Fibroblast of mammary gland (primary cell): Measurements from ENCODE around the gene VRTN.

Experiments used
- DNase-seq: peaks from one replicate; pipeline ENCODE4 v3.0.0-alpha.2; 2010; ENCODE audit warnings: low read depth
- H3K4me3 ChIP-seq: 2 replicates; pipeline ENCODE4 v1.5.1; 2011; ENCODE audit warnings: low read depth, mild to moderate bottlenecking, low read length, moderate library complexity; ENCODE audit not compliant: control insufficient read depth
- TF ChIP-seq, protein P1 (sequence below): conservative IDR thresholded peaks from 2 replicates; pipeline ENCODE4 v1.5.1; 2011; ENCODE audit warnings: low read depth, low read length, inconsistent platforms; ENCODE audit not compliant: control insufficient read depth, insufficient read depth

The VRTN gene

DNA sequence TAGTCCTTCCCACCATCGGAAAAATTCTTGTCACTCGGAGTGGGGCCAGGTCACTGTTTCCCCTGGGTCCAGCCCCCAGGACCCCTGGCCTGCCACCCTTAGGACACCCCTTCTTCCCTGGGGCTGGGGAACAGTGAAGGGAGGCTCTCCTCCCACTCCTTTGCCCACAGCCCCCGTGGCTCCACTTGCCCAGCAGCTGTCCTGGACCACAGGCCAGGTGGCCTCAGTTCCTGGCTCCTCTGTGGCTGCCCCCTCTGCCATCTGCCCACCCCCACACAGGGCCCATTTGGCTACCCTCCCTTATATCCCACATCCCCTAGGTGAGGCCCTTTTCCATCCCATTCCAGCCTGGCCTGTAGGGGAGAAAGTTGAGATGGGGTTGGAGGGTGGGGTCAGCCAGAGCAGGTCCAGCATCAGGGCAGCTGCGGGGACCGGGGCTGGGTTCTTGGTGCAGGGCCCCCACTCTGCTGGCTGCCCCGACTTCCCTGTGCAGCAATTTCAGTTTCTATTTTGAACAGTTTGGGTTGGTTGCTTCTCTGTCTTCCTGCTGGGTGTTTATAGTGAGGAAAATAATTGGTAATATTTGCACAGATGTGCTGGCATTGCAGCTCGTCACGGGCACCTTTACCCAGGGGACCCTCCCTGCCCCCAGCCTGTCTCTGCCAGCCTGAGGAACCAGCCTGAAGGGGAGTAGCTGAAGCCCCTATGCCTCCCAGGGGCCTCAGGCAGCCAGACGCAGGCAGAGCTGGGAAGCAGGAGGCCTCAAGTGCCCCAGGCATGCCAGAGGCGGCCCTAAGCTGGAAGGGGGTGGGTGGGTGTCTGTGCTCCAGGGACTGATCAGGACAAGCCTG is 54.4 kb downstream of the VRTN start:
- H3K4me3 ChIP-seq = no peak overlapping the region
- DNase-seq = no peak
- TF ChIP-seq, protein P1, sequence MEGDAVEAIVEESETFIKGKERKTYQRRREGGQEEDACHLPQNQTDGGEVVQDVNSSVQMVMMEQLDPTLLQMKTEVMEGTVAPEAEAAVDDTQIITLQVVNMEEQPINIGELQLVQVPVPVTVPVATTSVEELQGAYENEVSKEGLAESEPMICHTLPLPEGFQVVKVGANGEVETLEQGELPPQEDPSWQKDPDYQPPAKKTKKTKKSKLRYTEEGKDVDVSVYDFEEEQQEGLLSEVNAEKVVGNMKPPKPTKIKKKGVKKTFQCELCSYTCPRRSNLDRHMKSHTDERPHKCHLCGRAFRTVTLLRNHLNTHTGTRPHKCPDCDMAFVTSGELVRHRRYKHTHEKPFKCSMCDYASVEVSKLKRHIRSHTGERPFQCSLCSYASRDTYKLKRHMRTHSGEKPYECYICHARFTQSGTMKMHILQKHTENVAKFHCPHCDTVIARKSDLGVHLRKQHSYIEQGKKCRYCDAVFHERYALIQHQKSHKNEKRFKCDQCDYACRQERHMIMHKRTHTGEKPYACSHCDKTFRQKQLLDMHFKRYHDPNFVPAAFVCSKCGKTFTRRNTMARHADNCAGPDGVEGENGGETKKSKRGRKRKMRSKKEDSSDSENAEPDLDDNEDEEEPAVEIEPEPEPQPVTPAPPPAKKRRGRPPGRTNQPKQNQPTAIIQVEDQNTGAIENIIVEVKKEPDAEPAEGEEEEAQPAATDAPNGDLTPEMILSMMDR = no peak

DNA sequence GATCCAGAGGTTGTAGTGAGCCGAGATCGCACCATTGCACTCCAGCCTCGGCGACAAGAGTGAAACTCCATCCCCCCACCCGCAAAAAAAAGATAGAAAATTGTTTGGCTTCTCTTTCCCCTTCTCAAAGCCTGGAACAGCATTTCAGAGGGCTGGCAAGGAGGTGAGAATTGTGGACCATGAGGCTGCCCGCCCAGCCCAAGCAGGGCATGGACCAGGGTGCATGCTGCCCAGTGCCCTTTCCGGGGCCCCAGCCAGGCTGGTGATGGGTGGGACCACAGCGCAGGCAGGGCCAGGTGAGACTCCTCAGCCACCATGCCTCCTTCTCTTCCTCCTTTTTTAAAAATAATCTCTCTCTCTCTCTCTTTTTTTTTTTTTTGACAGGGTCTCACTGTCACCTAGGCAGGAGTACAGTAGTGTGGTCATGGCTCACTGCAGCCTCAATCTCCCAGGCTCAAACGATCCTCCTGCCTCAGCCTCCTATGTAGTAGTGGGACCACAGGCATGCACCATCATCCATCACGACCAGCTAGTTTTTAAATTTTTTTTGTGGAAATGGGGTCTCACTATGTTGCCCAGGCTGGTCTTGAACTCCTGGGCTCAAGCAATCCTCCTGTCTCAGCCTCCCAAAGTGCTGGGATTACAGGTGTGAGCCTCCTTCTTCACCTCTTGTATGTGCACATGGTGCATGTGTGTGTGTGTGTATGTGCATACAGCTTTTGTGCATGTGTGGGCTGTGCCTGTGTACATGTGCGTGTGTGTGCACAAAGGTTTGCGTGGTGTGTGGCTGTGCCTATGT is 55.5 kb downstream of the VRTN start:
- no peak overlapping the region for H3K4me3 ChIP-seq
- DNase-seq = no peak
- TF ChIP-seq, protein P1 = no peak

DNA sequence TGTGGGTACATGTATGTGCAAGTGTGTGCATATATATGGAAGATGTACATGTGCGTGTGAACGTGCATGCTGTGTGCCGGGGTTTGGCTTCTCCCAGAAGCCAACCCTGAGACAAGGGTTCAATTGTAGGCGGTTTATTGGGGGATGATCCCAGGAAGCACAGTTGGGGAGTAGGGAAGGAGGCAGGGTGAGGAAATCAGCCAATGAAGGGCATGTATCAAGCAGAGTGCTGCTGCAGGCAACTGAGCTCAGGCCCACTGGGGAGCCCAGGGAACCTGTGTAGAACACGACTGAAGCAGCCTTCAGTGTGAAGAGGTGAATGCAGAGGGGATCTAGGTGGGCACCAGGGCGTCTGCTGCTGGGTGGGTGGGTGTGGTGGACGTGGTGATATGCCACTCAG is 56.2 kb downstream of the VRTN start:
- no peak for DNase-seq
- H3K4me3 ChIP-seq = no peak overlapping the region
- TF ChIP-seq, protein P1 = no peak

DNA sequence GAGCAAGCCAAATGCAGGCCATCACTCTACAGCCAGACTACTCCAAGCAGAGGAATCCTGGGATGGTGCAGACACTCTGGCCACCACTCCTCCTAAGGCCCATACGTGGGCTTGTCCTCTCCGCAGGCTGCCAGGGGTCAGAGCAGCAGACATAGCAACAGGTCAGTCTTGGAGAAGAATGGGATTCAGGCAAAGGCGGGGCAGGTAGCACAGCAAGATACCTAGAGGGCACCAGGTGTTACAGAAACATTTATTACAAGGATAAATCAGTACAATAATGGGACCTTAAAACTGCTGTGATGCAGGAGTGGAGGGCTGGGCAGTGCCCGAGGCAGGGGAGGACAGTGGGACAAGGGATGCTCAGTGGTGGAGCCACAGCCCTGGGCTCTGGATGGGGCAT is 57.4 kb downstream of the VRTN start:
- H3K4me3 ChIP-seq = no peak overlapping the region
- TF ChIP-seq, protein P1 = no peak
- DNase-seq = no peak

DNA sequence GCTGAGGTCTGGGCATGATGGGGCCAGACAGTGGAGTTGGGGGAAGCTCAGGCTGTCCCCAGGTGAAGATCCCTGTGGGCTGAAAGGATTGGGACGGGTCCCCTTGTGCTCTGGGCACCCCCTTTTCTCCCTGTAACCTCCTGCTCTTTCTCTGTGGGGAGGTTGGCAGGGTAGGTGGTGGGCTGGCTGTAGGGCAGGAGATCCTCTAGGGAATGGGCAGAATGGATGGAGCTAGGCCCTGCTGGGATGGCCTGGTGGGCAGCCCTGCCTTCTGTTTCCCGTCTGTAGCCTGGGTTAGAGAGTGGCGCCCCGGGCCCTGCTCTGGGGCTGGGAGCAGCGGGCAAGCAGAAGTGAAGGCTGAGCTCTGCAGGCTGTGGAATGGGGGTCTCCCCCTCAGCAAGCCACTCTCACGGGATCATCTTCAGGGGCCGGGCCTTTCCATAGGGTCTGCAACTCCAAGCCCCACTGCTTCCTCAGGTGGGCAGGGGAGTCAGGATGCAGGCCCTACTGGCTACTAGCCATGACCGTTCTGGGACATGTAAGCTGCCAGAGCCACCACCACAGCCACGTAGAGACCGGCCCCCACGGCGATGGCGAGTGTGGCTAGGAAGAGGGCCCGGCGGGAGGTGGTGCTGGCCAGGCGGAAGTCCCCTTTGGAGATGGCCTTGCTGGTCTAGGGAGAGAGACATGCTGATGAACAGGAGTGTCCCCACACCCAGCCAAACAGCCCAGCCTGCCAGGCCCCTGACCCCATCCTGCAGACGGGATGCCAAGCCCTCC is 58.9 kb downstream of the VRTN start:
- TF ChIP-seq, protein P1 = no peak
- no peak overlapping the region for H3K4me3 ChIP-seq
- DNase-seq = no peak

DNA sequence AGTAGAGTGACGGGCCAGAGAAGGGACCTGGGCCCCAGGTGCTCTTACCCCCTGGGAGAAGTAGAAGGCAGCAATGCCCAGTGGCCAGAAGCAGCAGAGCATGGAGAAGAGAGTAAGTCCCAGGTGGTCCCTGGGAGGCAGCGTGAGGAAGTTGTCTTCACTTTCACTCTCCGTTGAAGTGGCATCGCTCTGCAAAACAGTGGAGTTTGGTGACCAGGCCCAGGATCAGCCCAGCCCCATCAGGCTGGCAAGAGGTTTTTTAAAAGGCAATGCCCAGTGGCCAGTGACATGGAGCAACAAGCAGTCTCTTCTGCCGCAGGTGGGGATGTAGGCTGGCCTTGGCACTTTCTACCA is 59.5 kb downstream of the VRTN start:
- TF ChIP-seq, protein P1 = no peak
- DNase-seq = no peak
- no peak overlapping the region for H3K4me3 ChIP-seq
